ENCODE results near the gene ABO. TPM values are rescaled to one million over a fixed set of nuclear protein-coding genes. Genes with fewer than 3 reads are reported as not detected.
"Not testable (repeated sequence)": the region's sequence is repeated elsewhere in the genome, so short reads cannot be mapped to it uniquely, and the experiment has no call there.

The ABO gene
- total and polyA plus RNA-seq, 2 experiments from 2014 or later: not detected

- WGBS, 2 experiments (ENCODE audit: low coverage in 1 of 2, low lambda C conversion rate in 2 of 2, missing lambda C conversion rate in 2 of 2): 67 to 73% methylated on average over 8 of the region's 8 CpGs
- Histone ChIP-seq H3K4me1 (ENCODE audit: insufficient read depth) (no peaks in the 10 kb centered on the region), H3K79me2 (ENCODE audit: insufficient read depth) (no peaks in the 10 kb centered on the region), H3K27ac (no peak overlapping the region), H3K4me3 (no peak overlapping the region), H3K36me3 (ENCODE audit: low read depth) (no peaks in the 10 kb centered on the region), H3K4me2 (ENCODE audit: unreplicated experiment) (no peak overlapping the region), H3K9ac (no peak overlapping the region), H2AFZ (no peak overlapping the region), H4K20me1 (ENCODE audit: insufficient read depth) (no peaks in the 10 kb centered on the region), H3K9me2 (ENCODE audit: insufficient read depth) (no peaks in the 10 kb centered on the region), H3K9me3 (ENCODE audit: low read depth) (no peaks in the 10 kb centered on the region), H3F3A (ENCODE audit: insufficient read depth) (no peaks in the 10 kb centered on the region), H3K27me3 (replicated peaks; ENCODE audit: insufficient read depth) (peaks cover 31% of the 10 kb centered on the region)
- DNase-seq: no peak
- in situ Hi-C loops (cut with MboI): no loop called here
- TF ChIP-seq EZH2 (IDR thresholded peaks at IDR 0.05; ENCODE audit: insufficient read depth, poor library complexity, severe bottlenecking) (no peak), EZH2phosphoT487 (IDR thresholded peaks at IDR 0.05; ENCODE audit: insufficient read depth, low read depth) (no peak)
Measured at GRCh38 chr9:133284362-133284761, 9.4 kb upstream of the ABO start.

- H3K79me2 ChIP-seq (ENCODE audit: insufficient read depth); H3K9me2 ChIP-seq (ENCODE audit: insufficient read depth); H2AFZ ChIP-seq; H3K9ac ChIP-seq; H3K9me3 ChIP-seq (ENCODE audit: low read depth); H3F3A ChIP-seq (ENCODE audit: insufficient read depth); H3K4me3 ChIP-seq; H3K36me3 ChIP-seq (ENCODE audit: low read depth); H3K4me1 ChIP-seq (ENCODE audit: insufficient read depth); H3K27ac ChIP-seq; in situ Hi-C loops (cut with MboI); DNase-seq; H4K20me1 ChIP-seq (ENCODE audit: insufficient read depth); H3K4me2 ChIP-seq (ENCODE audit: unreplicated experiment): not testable (repeated sequence)
- 60 to 64% methylated on average over 16 of the region's 16 CpGs for WGBS, 2 experiments (ENCODE audit: low coverage in 1 of 2, low lambda C conversion rate in 2 of 2, missing lambda C conversion rate in 2 of 2)
- H3K27me3 ChIP-seq (replicated peaks; ENCODE audit: insufficient read depth): peaks cover 38% of the 10 kb centered on the region
Measured at GRCh38 chr9:133283255-133284032, 8.4 kb upstream of the ABO start.

GRCh38 chr9:133282464-133283238, 7.7 kb upstream of the ABO start:
- Histone ChIP-seq H3K9ac (no peak overlapping the region), H3K4me2 (ENCODE audit: unreplicated experiment) (no peak overlapping the region), H3K9me3 (ENCODE audit: low read depth) (no peaks in the 10 kb centered on the region), H3K79me2 (ENCODE audit: insufficient read depth) (no peaks in the 10 kb centered on the region), H3K4me3 (no peak overlapping the region), H3F3A (ENCODE audit: insufficient read depth) (no peaks in the 10 kb centered on the region), H3K27me3 (replicated peaks; ENCODE audit: insufficient read depth) (peaks cover 46% of the 10 kb centered on the region), H3K36me3 (ENCODE audit: low read depth) (no peaks in the 10 kb centered on the region), H4K20me1 (ENCODE audit: insufficient read depth) (no peaks in the 10 kb centered on the region), H3K27ac (no peak overlapping the region), H3K9me2 (ENCODE audit: insufficient read depth) (no peaks in the 10 kb centered on the region), H3K4me1 (ENCODE audit: insufficient read depth) (no peaks in the 10 kb centered on the region), H2AFZ (no peak overlapping the region)
- TF ChIP-seq EZH2phosphoT487 (IDR thresholded peaks at IDR 0.05; ENCODE audit: insufficient read depth, low read depth): no peak
- no peak for TF ChIP-seq EZH2 (IDR thresholded peaks at IDR 0.05; ENCODE audit: insufficient read depth, poor library complexity, severe bottlenecking)
- WGBS, 2 experiments (ENCODE audit: low coverage in 1 of 2, low lambda C conversion rate in 2 of 2, missing lambda C conversion rate in 2 of 2): 46 to 54% methylated on average over 7 of the region's 7 CpGs
- in situ Hi-C loops (cut with MboI): no loop called here
- no peak for DNase-seq

- in situ Hi-C loops (cut with MboI): no loop called here
- Histone ChIP-seq H3K27ac (no peak overlapping the region), H3K36me3 (ENCODE audit: low read depth) (no peaks in the 10 kb centered on the region), H3K27me3 (replicated peaks; ENCODE audit: insufficient read depth) (peaks cover 64% of the 10 kb centered on the region), H4K20me1 (ENCODE audit: insufficient read depth) (no peaks in the 10 kb centered on the region), H3K79me2 (ENCODE audit: insufficient read depth) (no peaks in the 10 kb centered on the region), H3K9me2 (ENCODE audit: insufficient read depth) (no peaks in the 10 kb centered on the region), H3K9me3 (ENCODE audit: low read depth) (no peaks in the 10 kb centered on the region), H3F3A (ENCODE audit: insufficient read depth) (no peaks in the 10 kb centered on the region), H3K4me1 (ENCODE audit: insufficient read depth) (no peaks in the 10 kb centered on the region), H2AFZ (no peak overlapping the region), H3K4me3 (no peak overlapping the region), H3K4me2 (ENCODE audit: unreplicated experiment) (no peak overlapping the region), H3K9ac (no peak overlapping the region)
- DNase-seq: no peak
- WGBS, 2 experiments (ENCODE audit: low coverage in 1 of 2, low lambda C conversion rate in 2 of 2, missing lambda C conversion rate in 2 of 2): 21 to 26% methylated on average over 5 of the region's 5 CpGs
- TF ChIP-seq EZH2phosphoT487 (IDR thresholded peaks at IDR 0.05; ENCODE audit: insufficient read depth, low read depth) (no peak), EZH2 (IDR thresholded peaks at IDR 0.05; ENCODE audit: insufficient read depth, poor library complexity, severe bottlenecking) (no peak)
Measured at GRCh38 chr9:133280392-133280791, 5.4 kb upstream of the ABO start.
